ENCODE results near the gene TOMM6. TPM values are rescaled to one million over a fixed set of nuclear protein-coding genes. Genes with fewer than 3 reads are reported as not detected.

Gene TOMM6
- total RNA-seq, 1 experiment from 2014 or later: 292 TPM

DNA sequence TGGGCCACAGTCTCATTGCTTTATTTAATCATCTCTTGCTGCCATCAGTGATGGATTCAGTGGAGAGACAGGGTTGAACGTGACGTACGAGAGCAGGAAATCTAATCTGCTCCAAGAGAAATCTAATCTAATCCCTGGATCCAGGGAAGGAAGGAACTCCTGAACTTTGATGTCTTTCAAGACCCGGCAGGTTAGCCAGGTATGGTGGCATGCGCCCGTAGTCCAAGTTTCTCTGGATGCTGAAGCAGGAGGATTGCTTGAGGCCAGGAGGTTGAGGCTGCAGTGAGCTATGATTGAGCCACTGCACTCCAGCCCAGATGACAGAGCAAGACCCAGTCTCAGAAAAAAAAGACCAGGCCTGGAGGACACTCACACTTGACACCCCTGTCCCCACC, 28.9 kb upstream of the TOMM6 start:
- no peak overlapping the region for H3K4me3 ChIP-seq (replicated peaks in 1 of 2; ENCODE audit: low read depth in 1 of 2, low read length in 2 of 2)
- POLR2A ChIA-PET: no interaction called here
- H2AFZ ChIP-seq (ENCODE audit: low read depth, low read length, poor library complexity, severe bottlenecking): no peak overlapping the region
- H3K9me3 ChIP-seq (ENCODE audit: control insufficient read depth in 1 of 2, insufficient read depth in 1 of 2, low read depth in 1 of 2, low read length in 2 of 2): no peaks in the 10 kb centered on the region
- CTCF ChIA-PET: no interaction called here
- intact Hi-C loops (cut with micrococcal nuclease): no loop called here
- H3K9ac ChIP-seq (ENCODE audit: low read length): no peak overlapping the region
- H3K36me3 ChIP-seq (ENCODE audit: control insufficient read depth in 1 of 2, insufficient read depth in 2 of 2, low read length in 2 of 2): no peaks in the 10 kb centered on the region
- H3K9me2 ChIP-seq (ENCODE audit: insufficient read depth): no peaks in the 10 kb centered on the region
- no TSS peak for BruUV-seq (replicated peaks)
- no peak for TF ChIP-seq EZH2 (IDR thresholded peaks at IDR 0.05)
- no peak for TF ChIP-seq ZFX (IDR thresholded peaks at IDR 0.05)
- no peak for TF ChIP-seq EZH2phosphoT487 (IDR thresholded peaks at IDR 0.05; ENCODE audit: borderline replicate concordance)
- no peak for TF ChIP-seq ZBTB33 (IDR thresholded peaks at IDR 0.05; ENCODE audit: extremely low read depth, insufficient replicate concordance, low read length)
- TF ChIP-seq EGR1 (IDR thresholded peaks at IDR 0.05; ENCODE audit: low read depth): no peak
- no peak for TF ChIP-seq ELF1 (IDR thresholded peaks at IDR 0.05; ENCODE audit: borderline replicate concordance, low read depth)
- TF ChIP-seq JUND (IDR thresholded peaks at IDR 0.05): no peak
- no peak for TF ChIP-seq ATF3 (IDR thresholded peaks at IDR 0.05)
- TF ChIP-seq, protein P1, sequence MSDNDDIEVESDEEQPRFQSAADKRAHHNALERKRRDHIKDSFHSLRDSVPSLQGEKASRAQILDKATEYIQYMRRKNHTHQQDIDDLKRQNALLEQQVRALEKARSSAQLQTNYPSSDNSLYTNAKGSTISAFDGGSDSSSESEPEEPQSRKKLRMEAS (IDR thresholded peaks at IDR 0.05): no peak
- TF ChIP-seq YY1 (IDR thresholded peaks at IDR 0.05; ENCODE audit: extremely low read depth, insufficient replicate concordance, low read depth, low read length): no peak
- TF ChIP-seq SP1 (IDR thresholded peaks at IDR 0.05; ENCODE audit: low read depth): no peak
- no peak for TF ChIP-seq POLR2A (IDR thresholded peaks at IDR 0.05; ENCODE audit: borderline replicate concordance, extremely low read depth, insufficient read depth, insufficient read length)
- TF ChIP-seq, protein P2, sequence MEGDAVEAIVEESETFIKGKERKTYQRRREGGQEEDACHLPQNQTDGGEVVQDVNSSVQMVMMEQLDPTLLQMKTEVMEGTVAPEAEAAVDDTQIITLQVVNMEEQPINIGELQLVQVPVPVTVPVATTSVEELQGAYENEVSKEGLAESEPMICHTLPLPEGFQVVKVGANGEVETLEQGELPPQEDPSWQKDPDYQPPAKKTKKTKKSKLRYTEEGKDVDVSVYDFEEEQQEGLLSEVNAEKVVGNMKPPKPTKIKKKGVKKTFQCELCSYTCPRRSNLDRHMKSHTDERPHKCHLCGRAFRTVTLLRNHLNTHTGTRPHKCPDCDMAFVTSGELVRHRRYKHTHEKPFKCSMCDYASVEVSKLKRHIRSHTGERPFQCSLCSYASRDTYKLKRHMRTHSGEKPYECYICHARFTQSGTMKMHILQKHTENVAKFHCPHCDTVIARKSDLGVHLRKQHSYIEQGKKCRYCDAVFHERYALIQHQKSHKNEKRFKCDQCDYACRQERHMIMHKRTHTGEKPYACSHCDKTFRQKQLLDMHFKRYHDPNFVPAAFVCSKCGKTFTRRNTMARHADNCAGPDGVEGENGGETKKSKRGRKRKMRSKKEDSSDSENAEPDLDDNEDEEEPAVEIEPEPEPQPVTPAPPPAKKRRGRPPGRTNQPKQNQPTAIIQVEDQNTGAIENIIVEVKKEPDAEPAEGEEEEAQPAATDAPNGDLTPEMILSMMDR (IDR thresholded peaks at IDR 0.05 in 2 of 3, conservative IDR thresholded peaks at IDR 0.05 in 1 of 3; ENCODE audit: borderline replicate concordance in 1 of 3, insufficient read depth in 1 of 3, low read depth in 2 of 3, low read length in 2 of 3): no peak
- peaks cover 0 to 3% of the 10 kb centered on the region in 2 experiments; a peak in 1 of 4 replicates for H3K4me1 ChIP-seq (ENCODE audit: control insufficient read depth in 1 of 2, insufficient read depth in 2 of 2, low read length in 2 of 2)
- no peak for DNase-seq (ENCODE audit: low read depth, low spot score)
- no peaks in the 10 kb centered on the region for H3K79me2 ChIP-seq (ENCODE audit: insufficient read depth, low read length)
- H4K20me1 ChIP-seq (ENCODE audit: insufficient read depth): no peaks in the 10 kb centered on the region
- no peak for ATAC-seq
- no peak overlapping the region for H3K4me2 ChIP-seq (ENCODE audit: low read length)
- RAD21 ChIA-PET (ENCODE audit: low non-redundant PET in 1 of 2, low total read pairs in 2 of 2, uncharacterized antibody in 2 of 2, unreplicated experiment in 2 of 2): no interaction called here
- H3K27ac ChIP-seq (ENCODE audit: low read depth, low read length): no peak overlapping the region
- no peaks in the 10 kb centered on the region for H3K27me3 ChIP-seq (ENCODE audit: insufficient read depth, low read length)
